Ovary (tissue), 9 donors: ENCODE data around the gene DEAF1. TPM values are rescaled to one million over a fixed set of nuclear protein-coding genes. Genes with fewer than 3 reads are reported as not detected.

Source experiments
- DNase-seq, 5 donors: peaks; one replicate each; pipeline ENCODE4 v3.0.0-alpha.2; 2019 to 2020
- H3K27ac ChIP-seq, 2 donors: fragments of 200-600 bp; one replicate each; pipeline versions ENCODE4 v1.5.1 to v1.8.0; 2019 to 2022
- H3K27me3 ChIP-seq: fragments of 200-600 bp; one replicate; pipeline ENCODE4 v1.8.0; 2022
- H3K36me3 ChIP-seq: fragments of 200-600 bp; sonication (generic); one replicate; pipeline ENCODE4 v1.5.1; 2019
- H3K4me1 ChIP-seq: one replicate; pipeline ENCODE4 v1.8.1; 2013; ENCODE audit warnings: mild to moderate bottlenecking, moderate library complexity; ENCODE audit not compliant: insufficient read depth
- H3K4me3 ChIP-seq: fragments of 200-600 bp; sonication (generic); one replicate; pipeline ENCODE4 v1.5.1; 2017
- H3K9me3 ChIP-seq, 2 donors: fragments of 200-600 bp in 1 of 2; sonication (generic) in 1 of 2; one replicate each; pipeline versions ENCODE4 v1.5.1 to v1.8.1; 2013 to 2019; ENCODE audit warnings: mild to moderate bottlenecking in 1 of 2, moderate library complexity in 1 of 2
- CTCF ChIP-seq, 3 donors: fragments of 450-650 bp in 2 of 3; fragments of 200-600 bp in 1 of 3; IDR thresholded peaks; one replicate each; pipeline versions ENCODE4 v1.5.1 to v1.8.0; 2016 to 2022; ENCODE audit warnings: antibody characterized with exemption in 3 of 3, mild to moderate bottlenecking in 1 of 3
- EP300 ChIP-seq: sonication (generic); formaldehyde crosslinking; IDR thresholded peaks from one replicate; pipeline ENCODE4 v1.6.1; 2017; ENCODE audit warnings: antibody characterized with exemption
- POLR2A ChIP-seq: fragments of 450-650 bp; IDR thresholded peaks from one replicate; pipeline ENCODE4 v1.6.1; 2017; ENCODE audit warnings: antibody characterized with exemption, mild to moderate bottlenecking, moderate library complexity
- WGBS, 3 donors: extraction: QIAGEN DNeasy Blood & Tissue Kit in 1 of 3; methylation state at CpG; one replicate each; pipeline versions ENCODE4 v1.1.5 to v1.1.7; 2013 to 2017; 5-methylcytosine and 5-hydroxymethylcytosine counted together
- intact Hi-C, 4 donors: fragments of 100-400 bp; cut with DNase I; formaldehyde crosslinking; loops; one replicate each; pipeline versions ENCODE4 v1.11.0 to v1.15.1; 2022 to 2023
- polyA plus RNA-seq, 2 donors: library from polyadenylated mRNA; stranded (reverse); fragments of 200-250 nt in 1 of 2; fragments of 350-450 nt in 1 of 2; fragmentation: Illumina TruSeq in 1 of 2; extraction: RNeasy Lipid Tissue Mini Kit (QIAGEN cat#74804) in 1 of 2; gene quantifications; one replicate each; pipeline ENCODE4 v1.2.3, GENCODE V29; 2013 to 2014
- total RNA-seq, 7 donors: library from RNA; depleted of rRNA in 2 of 7; stranded (reverse); fragments of >200 nt in 2 of 7; fragmentation: NEBNext Ultra II Directional in 3 of 7; extraction: Animal tissue kit (Norgen Biotek cat#: 25700) in 3 of 7; gene quantifications; one replicate each; pipeline versions ENCODE4 v1.1.0 to v1.2.4, GENCODE V29; 2016 to 2023
- donor health status: DM: no; HTN: no; CAD: no; lungs with moderate emphysema.
- donor health status: DM: no; HTN: no; CAD: no.
- donor health status: Bipolar disorder and iron deficiency.
- donor health status: DM: yes; HTN: yes; CAD: no.
- donor health status: DM: no; HTN: no; CAD: no.
- donor health status: DM: yes; HTN: yes; CAD: no.

DEAF1 gene
- total and polyA plus RNA-seq, 9 donors: 10.2 to 43.4 (median 28.6) TPM

- TF ChIP-seq CTCF (IDR thresholded peaks at IDR 0.05): no peak
- TF ChIP-seq EP300: no peak
- TF ChIP-seq POLR2A: no peak
- Histone ChIP-seq H3K4me3 (no peak overlapping the region), H3K27me3 (no peaks in the 10 kb centered on the region), H3K27ac (no peak overlapping the region), H3K9me3 (no peaks in the 10 kb centered on the region), H3K4me1 (peaks cover 23% of the 10 kb centered on the region), H3K36me3 (no peaks in the 10 kb centered on the region)
- intact Hi-C loops: loop anchor here in 3 of 4 donors (5.0 kb wide), 3 partner anchors 63 to 173 kb away; no protein-coding TSS in a partner anchor
- no peak for DNase-seq
- 66 to 83% (median 72%) methylated on average over 14 to 18 of the region's 18 CpGs for WGBS, 3 donors
Observed at GRCh38 chr11:724778-725386, 29.9 kb upstream of the DEAF1 start.

GRCh38 chr11:724049-724777, 29.2 kb upstream of the DEAF1 start:
- no peaks in the 10 kb centered on the region for H3K27me3 ChIP-seq
- H3K4me1 ChIP-seq: peaks cover 23% of the 10 kb centered on the region
- H3K4me3 ChIP-seq: no peak overlapping the region
- intact Hi-C loops: loop anchor here in 2 of 4 donors (5.0 kb wide), 2 partner anchors 167 to 172 kb away; no protein-coding TSS in a partner anchor
- no peaks in the 10 kb centered on the region for H3K36me3 ChIP-seq
- no peak for TF ChIP-seq CTCF (IDR thresholded peaks at IDR 0.05)
- TF ChIP-seq POLR2A: no peak
- no peak for TF ChIP-seq EP300
- H3K9me3 ChIP-seq: no peaks in the 10 kb centered on the region
- DNase-seq: peak in 1 of 5 donors; percentile 21
- WGBS, 3 donors: 76 to 85% (median 83%) methylated on average over 17 to 19 of the region's 19 CpGs
- no peak overlapping the region for H3K27ac ChIP-seq

GRCh38 chr11:723120-723883, 28.3 kb upstream of the DEAF1 start:
- intact Hi-C loops: loop anchor here in 2 of 4 donors (5.0 kb wide), 2 partner anchors 166 to 171 kb away; no protein-coding TSS in a partner anchor
- peak in 2 of 5 donors; percentile 38 for DNase-seq
- WGBS, 3 donors: 44 to 68% (median 55%) methylated on average over 8 of the region's 8 CpGs
- Histone ChIP-seq H3K27me3 (no peaks in the 10 kb centered on the region), H3K4me3 (no peak overlapping the region), H3K4me1 (peaks cover 21% of the 10 kb centered on the region), H3K9me3 (no peaks in the 10 kb centered on the region), H3K27ac (no peak overlapping the region), H3K36me3 (no peaks in the 10 kb centered on the region)
- TF ChIP-seq EP300 (no peak), CTCF (IDR thresholded peaks at IDR 0.05) (peak in 2 of 3 donors; percentile 27 to 29)

GRCh38 chr11:722346-722811, 27.4 kb upstream of the DEAF1 start:
- Histone ChIP-seq H3K27me3 (no peaks in the 10 kb centered on the region), H3K27ac (no peak overlapping the region), H3K36me3 (no peaks in the 10 kb centered on the region), H3K4me1 (peaks cover 15% of the 10 kb centered on the region), H3K9me3 (no peaks in the 10 kb centered on the region), H3K4me3 (no peak overlapping the region)
- TF ChIP-seq CTCF (IDR thresholded peaks at IDR 0.05) (no peak), POLR2A (no peak), EP300 (no peak)
- WGBS, 3 donors: 49 to 76% (median 59%) methylated on average over 20 of the region's 20 CpGs
- intact Hi-C loops: loop anchor here in 2 of 4 donors (5.0 kb wide), 2 partner anchors 165 to 170 kb away; no protein-coding TSS in a partner anchor
- DNase-seq: no peak
